ENCODE data around the gene NPLOC4. TPM values are rescaled to one million over a fixed set of nuclear protein-coding genes. Genes with fewer than 3 reads are reported as not detected.
A peak's percentile ranks its signal among the peaks of the same experiment; 100 is the strongest.

Gene NPLOC4
- total and polyA plus RNA-seq, 9 of the 15 experiments (the other 6 are each of a cell fraction or from before 2014, with no cell fraction given), result 1.5 to 116 (median 64.5) TPM

DNA sequence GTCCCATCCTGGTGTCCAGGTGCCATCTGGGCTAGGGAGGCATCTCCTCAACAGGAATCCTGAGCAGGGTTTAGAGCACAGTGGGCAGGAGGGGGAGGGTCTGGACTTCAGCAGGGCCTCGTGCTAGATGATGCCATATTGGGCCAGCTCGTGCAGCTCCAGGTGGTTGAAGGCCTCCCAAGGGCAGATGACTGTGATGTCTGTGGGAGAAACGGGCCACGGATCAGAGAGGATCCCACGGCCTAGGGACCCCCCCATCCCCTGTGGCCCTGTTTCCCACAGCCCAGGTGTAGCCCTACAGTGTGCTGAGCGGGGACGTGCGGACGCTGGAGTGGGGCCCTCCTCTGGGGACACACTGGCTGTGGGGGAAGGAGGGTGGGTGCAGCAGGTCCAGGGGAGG lies 14.0 kb upstream of the NPLOC4 start:
- Histone ChIP-seq H3K79me2 (ENCODE audit: control insufficient read depth, insufficient read depth, low read length) (no peaks in the 10 kb centered on the region), H3K36me3 (ENCODE audit: control insufficient read depth, insufficient read depth, low read length) (no peaks in the 10 kb centered on the region), H3K27ac (ENCODE audit: extremely low read depth, low read depth, low read length) (no peak overlapping the region), H3K9ac (ENCODE audit: insufficient read depth in 1 of 2, low read depth in 2 of 2, low read length in 2 of 2) (no peak overlapping the region; a peak in 1 of 4 replicates), H3K4me1 (replicated peaks in 1 of 2; ENCODE audit: control insufficient read depth in 2 of 2, insufficient read depth in 2 of 2, low read length in 2 of 2) (peaks cover 12 to 66% of the 10 kb centered on the region in 2 experiments; a peak in 4 of 5 replicates), H2AFZ (ENCODE audit: low read depth, low read length) (no peak overlapping the region), H3K27me3 (ENCODE audit: control insufficient read depth in 2 of 2, insufficient read depth in 2 of 2, low read length in 2 of 2) (no peaks in the 10 kb centered on the region), H3K9me3 (replicated peaks; ENCODE audit: control insufficient read depth, insufficient read depth, low read depth, low read length) (peaks cover 6% of the 10 kb centered on the region), H3K4me2 (ENCODE audit: insufficient read depth, low read length) (no peak overlapping the region), H4K20me1 (replicated peaks; ENCODE audit: control insufficient read depth, insufficient read depth, low read length) (no peaks in the 10 kb centered on the region), H3K4me3 (no peak overlapping the region), H3K9me1 (ENCODE audit: control insufficient read depth, insufficient read depth, low read length) (no peaks in the 10 kb centered on the region)
- 64% methylated on average over 8 of the region's 9 CpGs for WGBS (ENCODE audit: insufficient coverage, low coverage, missing lambda C conversion rate)
- ATAC-seq (no peak), FAIRE-seq (no peak), DNase-seq (ENCODE audit: extremely low read depth in 1 of 4, low spot score in 3 of 4) (no peak)
- ChIA-PET CTCF (ENCODE audit: low intra/inter-chr PET ratio) (interaction anchor here (0.5 kb wide), 1 partner anchor 33 kb away, joined by 3 read pairs; the partner anchor contains the start of genes ARL16 and HGS), POLR2A (no interaction called here)
- TF ChIP-seq SRSF7 (optimal IDR thresholded peaks at IDR 0.05; ENCODE audit: low read depth, low read length) (no peak), ZKSCAN1 (IDR thresholded peaks at IDR 0.05; ENCODE audit: low read depth, low read length) (0 out of 2 replicates have a peak, but pooled peaks have one; percentile 15)
- BruUV-seq (replicated peaks), result no TSS peak
- intact Hi-C loops (cut with micrococcal nuclease), result no loop called here
- in situ Hi-C loops (cut with MboI), result no loop called here

DNA sequence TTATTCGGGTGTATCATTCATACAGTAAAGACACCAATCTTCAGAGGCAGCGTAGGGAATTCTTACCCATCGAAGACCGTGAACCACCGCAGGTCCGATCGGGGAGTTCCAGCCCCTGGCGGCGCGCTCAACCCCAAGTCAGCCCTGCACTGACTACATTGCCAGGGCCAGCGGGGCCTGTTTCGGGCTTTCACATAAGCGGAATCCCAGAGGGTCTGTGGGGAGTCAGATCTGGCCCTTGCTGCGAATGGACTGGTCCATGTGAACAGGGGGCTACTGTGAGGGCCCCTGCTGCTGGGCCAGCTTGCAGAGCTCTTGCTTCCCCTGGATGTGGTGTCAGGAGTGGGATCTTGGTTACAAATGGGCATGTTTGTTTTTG lies 11.8 kb upstream of the NPLOC4 start:
- Histone ChIP-seq H3K27me3 (ENCODE audit: control insufficient read depth in 2 of 2, insufficient read depth in 2 of 2, low read length in 2 of 2) (no peaks in the 10 kb centered on the region), H3K9ac (ENCODE audit: insufficient read depth in 1 of 2, low read depth in 2 of 2, low read length in 2 of 2) (no peak overlapping the region), H3K36me3 (ENCODE audit: control insufficient read depth, insufficient read depth, low read length) (no peaks in the 10 kb centered on the region), H3K4me1 (replicated peaks in 1 of 2; ENCODE audit: control insufficient read depth in 2 of 2, insufficient read depth in 2 of 2, low read length in 2 of 2) (peaks cover 20 to 77% of the 10 kb centered on the region in 2 experiments; a peak in 4 of 5 replicates), H3K79me2 (ENCODE audit: control insufficient read depth, insufficient read depth, low read length) (no peaks in the 10 kb centered on the region), H4K20me1 (replicated peaks; ENCODE audit: control insufficient read depth, insufficient read depth, low read length) (no peaks in the 10 kb centered on the region), H2AFZ (ENCODE audit: low read depth, low read length) (no peak overlapping the region), H3K27ac (ENCODE audit: extremely low read depth, low read depth, low read length) (no peak overlapping the region), H3K4me3 (no peak overlapping the region), H3K4me2 (ENCODE audit: insufficient read depth, low read length) (no peak overlapping the region), H3K9me1 (ENCODE audit: control insufficient read depth, insufficient read depth, low read length) (no peaks in the 10 kb centered on the region), H3K9me3 (replicated peaks; ENCODE audit: control insufficient read depth, insufficient read depth, low read depth, low read length) (peaks cover 6% of the 10 kb centered on the region)
- in situ Hi-C loops (cut with MboI), result no loop called here
- ATAC-seq (no peak), FAIRE-seq (no peak), DNase-seq (ENCODE audit: extremely low read depth in 1 of 4, low spot score in 3 of 4) (no peak)
- ChIA-PET CTCF (ENCODE audit: low intra/inter-chr PET ratio) (no interaction called here), POLR2A (no interaction called here)
- TF ChIP-seq, protein P1, sequence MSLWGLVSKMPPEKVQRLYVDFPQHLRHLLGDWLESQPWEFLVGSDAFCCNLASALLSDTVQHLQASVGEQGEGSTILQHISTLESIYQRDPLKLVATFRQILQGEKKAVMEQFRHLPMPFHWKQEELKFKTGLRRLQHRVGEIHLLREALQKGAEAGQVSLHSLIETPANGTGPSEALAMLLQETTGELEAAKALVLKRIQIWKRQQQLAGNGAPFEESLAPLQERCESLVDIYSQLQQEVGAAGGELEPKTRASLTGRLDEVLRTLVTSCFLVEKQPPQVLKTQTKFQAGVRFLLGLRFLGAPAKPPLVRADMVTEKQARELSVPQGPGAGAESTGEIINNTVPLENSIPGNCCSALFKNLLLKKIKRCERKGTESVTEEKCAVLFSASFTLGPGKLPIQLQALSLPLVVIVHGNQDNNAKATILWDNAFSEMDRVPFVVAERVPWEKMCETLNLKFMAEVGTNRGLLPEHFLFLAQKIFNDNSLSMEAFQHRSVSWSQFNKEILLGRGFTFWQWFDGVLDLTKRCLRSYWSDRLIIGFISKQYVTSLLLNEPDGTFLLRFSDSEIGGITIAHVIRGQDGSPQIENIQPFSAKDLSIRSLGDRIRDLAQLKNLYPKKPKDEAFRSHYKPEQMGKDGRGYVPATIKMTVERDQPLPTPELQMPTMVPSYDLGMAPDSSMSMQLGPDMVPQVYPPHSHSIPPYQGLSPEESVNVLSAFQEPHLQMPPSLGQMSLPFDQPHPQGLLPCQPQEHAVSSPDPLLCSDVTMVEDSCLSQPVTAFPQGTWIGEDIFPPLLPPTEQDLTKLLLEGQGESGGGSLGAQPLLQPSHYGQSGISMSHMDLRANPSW (CRISPR knock-in tag; IDR thresholded peaks at IDR 0.05), result no peak
- TF ChIP-seq CBX3 (IDR thresholded peaks at IDR 0.05; ENCODE audit: borderline replicate concordance in 1 of 2, low read length in 2 of 2), result peak in 1 of 2 experiments; percentile 39; a peak in 1 of 3 replicates
- TF ChIP-seq, protein P2, sequence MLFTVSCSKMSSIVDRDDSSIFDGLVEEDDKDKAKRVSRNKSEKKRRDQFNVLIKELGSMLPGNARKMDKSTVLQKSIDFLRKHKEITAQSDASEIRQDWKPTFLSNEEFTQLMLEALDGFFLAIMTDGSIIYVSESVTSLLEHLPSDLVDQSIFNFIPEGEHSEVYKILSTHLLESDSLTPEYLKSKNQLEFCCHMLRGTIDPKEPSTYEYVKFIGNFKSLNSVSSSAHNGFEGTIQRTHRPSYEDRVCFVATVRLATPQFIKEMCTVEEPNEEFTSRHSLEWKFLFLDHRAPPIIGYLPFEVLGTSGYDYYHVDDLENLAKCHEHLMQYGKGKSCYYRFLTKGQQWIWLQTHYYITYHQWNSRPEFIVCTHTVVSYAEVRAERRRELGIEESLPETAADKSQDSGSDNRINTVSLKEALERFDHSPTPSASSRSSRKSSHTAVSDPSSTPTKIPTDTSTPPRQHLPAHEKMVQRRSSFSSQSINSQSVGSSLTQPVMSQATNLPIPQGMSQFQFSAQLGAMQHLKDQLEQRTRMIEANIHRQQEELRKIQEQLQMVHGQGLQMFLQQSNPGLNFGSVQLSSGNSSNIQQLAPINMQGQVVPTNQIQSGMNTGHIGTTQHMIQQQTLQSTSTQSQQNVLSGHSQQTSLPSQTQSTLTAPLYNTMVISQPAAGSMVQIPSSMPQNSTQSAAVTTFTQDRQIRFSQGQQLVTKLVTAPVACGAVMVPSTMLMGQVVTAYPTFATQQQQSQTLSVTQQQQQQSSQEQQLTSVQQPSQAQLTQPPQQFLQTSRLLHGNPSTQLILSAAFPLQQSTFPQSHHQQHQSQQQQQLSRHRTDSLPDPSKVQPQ (CRISPR knock-in tag; IDR thresholded peaks at IDR 0.05; ENCODE audit: borderline replicate concordance), result no peak
- no TSS peak for BruUV-seq (replicated peaks)
- intact Hi-C loops (cut with micrococcal nuclease), result no loop called here
- 94% methylated on average over 14 of the region's 14 CpGs for WGBS (ENCODE audit: insufficient coverage, low coverage, missing lambda C conversion rate)

Data from K562 (cell line).